NCI-H2081 (cell line): ENCODE measurements around the gene USP9X.
"Not testable (repeated sequence)": the region's sequence is repeated elsewhere in the genome, so short reads cannot be mapped to it uniquely, and the experiment has no call there.

Experiments used
- DNase-seq, 2 experiments: peaks; one replicate each; lab custom pipeline; 2025; lab: John Stamatoyannopoulos, UW

The USP9X gene

GRCh38 chrX:41122664-41123257, 37.5 kb downstream of the USP9X start:
- no peak for DNase-seq

- peak; percentile 2 to 23 for DNase-seq
These were observed 42.4 kb downstream of the USP9X start for GRCh38 chrX:41127477-41128192.

GRCh38 chrX:41128955-41129354, 43.7 kb downstream of the USP9X start:
- no peak for DNase-seq

- DNase-seq = no peak
These were observed 46.5 kb downstream of the USP9X start for GRCh38 chrX:41131766-41132165.

GRCh38 chrX:41133551-41133950, 48.3 kb downstream of the USP9X start:
- DNase-seq = peak in 1 of 2 experiments; percentile 44

- peak in 1 of 2 experiments; percentile 3 for DNase-seq
These were observed 52.3 kb downstream of the USP9X start for GRCh38 chrX:41137589-41137988.

- no peak for DNase-seq
These were observed 57.1 kb downstream of the USP9X start for GRCh38 chrX:41142130-41142910.

- no peak for DNase-seq
These were observed 59.6 kb downstream of the USP9X start for GRCh38 chrX:41144873-41145272.

- no peak for DNase-seq
These were observed 60.8 kb downstream of the USP9X start for GRCh38 chrX:41145920-41146608.

- no peak for DNase-seq
These were observed 63.3 kb downstream of the USP9X start for GRCh38 chrX:41148553-41148952.

GRCh38 chrX:41150043-41150442, 64.8 kb downstream of the USP9X start:
- DNase-seq = no peak

GRCh38 chrX:41151726-41152125, 66.5 kb downstream of the USP9X start:
- not testable (repeated sequence) for DNase-seq

- DNase-seq = no peak
These were observed 67.0 kb downstream of the USP9X start for GRCh38 chrX:41152221-41152620.

GRCh38 chrX:41153448-41153847, 68.2 kb downstream of the USP9X start:
- no peak for DNase-seq

- no peak for DNase-seq
These were observed 68.7 kb downstream of the USP9X start for GRCh38 chrX:41153957-41154356.

GRCh38 chrX:41164449-41164848, 79.2 kb downstream of the USP9X start:
- DNase-seq = peak; percentile 5 to 39

GRCh38 chrX:41167888-41168287, 82.6 kb downstream of the USP9X start:
- no peak for DNase-seq

GRCh38 chrX:41176263-41176662, 91.0 kb downstream of the USP9X start:
- DNase-seq = no peak

GRCh38 chrX:41177297-41177696, 92.1 kb downstream of the USP9X start:
- DNase-seq = no peak

- DNase-seq = peak in 1 of 2 experiments; percentile 10
These were observed 93.0 kb downstream of the USP9X start for GRCh38 chrX:41178201-41178600.

- DNase-seq = peak; percentile 31 to 47
These were observed 95.1 kb downstream of the USP9X start for GRCh38 chrX:41180194-41180908.

- DNase-seq = no peak
These were observed 99.1 kb downstream of the USP9X start for GRCh38 chrX:41184312-41184711.
